SK-N-MC (cell line): ENCODE measurements around the gene PLAGL2.

Source experiments
- EZH2 ChIP-seq: fragments of 200-600 bp; sonication (generic); IDR thresholded peaks from one replicate; pipeline ENCODE4 v1.6.1; 2017; ENCODE audit warnings: antibody characterized with exemption
- FOXP2 ChIP-seq: optimal IDR thresholded peaks from 2 replicates; pipeline ENCODE3; 2011; ENCODE audit warnings: mild to moderate bottlenecking, moderate library complexity; ENCODE audit not compliant: insufficient read depth; ENCODE audit errors: extremely low read length, control extremely low read depth
- POLR2AphosphoS5 ChIP-seq: IDR thresholded peaks from 2 replicates; pipeline ENCODE4 v1.6.1; 2012; ENCODE audit warnings: mild to moderate bottlenecking, low read depth, low read length, borderline replicate concordance

DNA sequence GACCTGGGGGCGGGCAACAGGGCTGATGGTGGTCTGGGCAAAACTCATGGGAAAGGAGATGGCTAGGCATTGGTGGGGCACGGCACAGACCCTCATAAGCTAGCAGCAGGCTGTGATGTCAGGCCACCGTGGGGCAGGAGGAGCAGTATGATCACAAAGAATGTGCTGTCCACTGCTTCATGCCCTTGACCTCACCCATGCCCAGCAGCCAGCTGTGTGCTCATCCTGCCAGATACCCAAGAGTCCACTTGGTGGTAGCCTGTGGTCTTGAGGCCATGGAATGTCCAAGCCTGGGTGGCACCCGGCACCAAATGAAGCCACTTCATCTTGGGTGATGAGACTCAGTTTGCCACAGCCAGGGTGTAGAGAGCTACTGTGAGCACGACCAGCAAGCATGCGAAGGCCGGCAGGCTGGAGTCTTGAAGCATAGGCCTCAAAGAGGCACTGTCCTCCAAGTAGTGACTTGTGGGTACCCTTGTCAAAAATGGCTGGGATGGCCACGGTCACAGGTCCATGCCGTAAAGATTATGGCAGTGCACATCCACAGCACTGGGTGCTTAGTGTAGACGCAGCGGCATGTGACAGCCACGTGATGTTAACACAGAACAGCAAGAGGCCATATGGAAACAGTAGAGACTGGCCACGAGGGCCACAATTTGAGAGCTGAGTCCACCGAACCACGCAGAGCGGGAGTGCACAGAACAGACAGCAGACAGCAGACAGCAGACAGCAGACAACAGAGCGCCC lies 19.0 kb downstream of the PLAGL2 start:
- TF ChIP-seq POLR2AphosphoS5 (no peak), EZH2 (no peak), FOXP2 (no peak)
